MM.1S (cell line): ENCODE measurements around the gene AK8.

Experiments used
- DNase-seq: peaks from one replicate; pipeline ENCODE4 v3.0.0-alpha.2; 2015
- H2AFZ ChIP-seq: fragments of 300-600 bp; sonication (generic); 2 replicates; pipeline ENCODE4 v1.6.0; 2016; ENCODE audit warnings: antibody characterized with exemption, low read length
- H3F3A ChIP-seq: fragments of 300-600 bp; sonication (generic); 2 replicates; pipeline ENCODE4 v1.6.1; 2016; ENCODE audit warnings: mild to moderate bottlenecking, antibody characterized with exemption, low read length, moderate library complexity, mixed read lengths; ENCODE audit not compliant: insufficient read depth
- H3K27ac ChIP-seq: fragments of 300-600 bp; sonication (generic); 2 replicates; pipeline ENCODE4 v1.5.1; 2016; ENCODE audit warnings: mild to moderate bottlenecking, low read length
- H3K27me3 ChIP-seq: fragments of 300-600 bp; sonication (generic); replicated peaks from 2 replicates; pipeline ENCODE4 v1.6.0; 2016; ENCODE audit warnings: low read length; ENCODE audit not compliant: insufficient read depth
- H3K36me3 ChIP-seq: fragments of 300-600 bp; sonication (generic); replicated peaks from 2 replicates; pipeline ENCODE4 v1.6.1; 2016; ENCODE audit warnings: mild to moderate bottlenecking, low read length, mixed read lengths; ENCODE audit not compliant: insufficient read depth
- H3K4me1 ChIP-seq: fragments of 300-600 bp; sonication (generic); 2 replicates; pipeline ENCODE4 v1.6.1; 2016; ENCODE audit warnings: low read length, mixed read lengths
- H3K4me2 ChIP-seq: fragments of 300-600 bp; sonication (generic); 2 replicates; pipeline ENCODE4 v1.6.0; 2016; ENCODE audit warnings: low read depth, low read length
- H3K4me3 ChIP-seq: fragments of 300-600 bp; sonication (generic); 2 replicates; pipeline ENCODE4 v1.5.1; 2016; ENCODE audit warnings: low read length, mixed read lengths
- H3K79me2 ChIP-seq: fragments of 300-600 bp; sonication (generic); 2 replicates; pipeline ENCODE4 v1.6.1; 2016; ENCODE audit warnings: mixed run types, low read length, mixed read lengths
- H3K9ac ChIP-seq: fragments of 300-600 bp; sonication (generic); 2 replicates; pipeline ENCODE4 v1.6.1; 2016; ENCODE audit warnings: low read length, mixed read lengths
- H3K9me2 ChIP-seq: fragments of 300-600 bp; sonication (generic); replicated peaks from 2 replicates; pipeline ENCODE4 v1.6.1; 2016; ENCODE audit warnings: mild to moderate bottlenecking, low read length, mixed read lengths; ENCODE audit not compliant: insufficient read depth
- H3K9me3 ChIP-seq: fragments of 300-600 bp; sonication (generic); replicated peaks from 2 replicates; pipeline ENCODE4 v1.6.1; 2016; ENCODE audit warnings: mild to moderate bottlenecking, low read length, mixed read lengths; ENCODE audit not compliant: insufficient read depth
- H4K20me1 ChIP-seq: fragments of 300-600 bp; sonication (generic); 2 replicates; pipeline ENCODE4 v1.6.1; 2016; ENCODE audit warnings: mild to moderate bottlenecking, low read length, moderate library complexity, mixed read lengths; ENCODE audit not compliant: insufficient read depth
- CTCF ChIP-seq: fragments of 300-600 bp; sonication (generic); IDR thresholded peaks from 2 replicates; pipeline ENCODE4 v1.5.1; 2016; ENCODE audit warnings: antibody characterized with exemption, low read length, mixed read lengths
- EZH2 ChIP-seq: fragments of 300-600 bp; sonication (generic); optimal IDR thresholded peaks from 2 replicates; pipeline ENCODE3; 2017; ENCODE audit warnings: low read depth, mild to moderate bottlenecking, antibody characterized with exemption, low read length, mixed read lengths
- EZH2phosphoT487 ChIP-seq: fragments of 300-600 bp; sonication (generic); IDR thresholded peaks from 2 replicates; pipeline ENCODE4 v1.6.1; 2018; ENCODE audit warnings: antibody characterized with exemption, low read length

The AK8 gene

DNA sequence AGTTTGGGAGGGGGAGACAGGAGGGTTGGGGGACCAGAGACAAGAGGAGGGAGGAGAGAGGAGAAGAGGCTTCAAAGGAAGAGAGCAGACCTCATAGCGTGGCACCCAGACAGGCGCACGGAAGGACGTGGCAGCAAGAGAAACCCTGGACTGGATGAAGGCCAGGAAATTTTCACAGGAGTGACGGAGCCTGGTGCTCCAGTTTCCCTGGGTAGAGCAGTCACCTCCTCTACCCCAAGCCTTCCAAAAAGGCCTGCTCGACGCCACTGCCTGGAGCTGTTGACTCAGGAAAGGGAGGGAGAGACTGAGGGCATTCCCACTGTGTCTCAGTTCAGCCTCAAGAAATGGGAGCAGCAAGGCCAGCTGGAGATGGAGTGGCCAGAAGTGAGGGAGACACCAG lies 19.3 kb downstream of the AK8 start:
- no peaks in the 10 kb centered on the region for H3K9me3 ChIP-seq
- H3F3A ChIP-seq, result no peaks in the 10 kb centered on the region
- no peaks in the 10 kb centered on the region for H4K20me1 ChIP-seq
- H3K27ac ChIP-seq, result no peak overlapping the region
- H3K9ac ChIP-seq, result no peak overlapping the region
- H2AFZ ChIP-seq, result no peak overlapping the region
- no peak overlapping the region for H3K4me3 ChIP-seq
- no peaks in the 10 kb centered on the region for H3K36me3 ChIP-seq
- H3K9me2 ChIP-seq, result no peaks in the 10 kb centered on the region
- TF ChIP-seq CTCF, result no peak
- TF ChIP-seq EZH2, result no peak
- no peaks in the 10 kb centered on the region for H3K79me2 ChIP-seq
- H3K4me1 ChIP-seq, result no peaks in the 10 kb centered on the region
- no peak for DNase-seq
- no peak overlapping the region for H3K4me2 ChIP-seq
- peaks cover 71% of the 10 kb centered on the region for H3K27me3 ChIP-seq

GRCh38 chr9:132857616-132858342 lies 20.3 kb downstream of the AK8 start:
- no peaks in the 10 kb centered on the region for H3K4me1 ChIP-seq
- H2AFZ ChIP-seq, result no peak overlapping the region
- no peak overlapping the region for H3K27ac ChIP-seq

DNA sequence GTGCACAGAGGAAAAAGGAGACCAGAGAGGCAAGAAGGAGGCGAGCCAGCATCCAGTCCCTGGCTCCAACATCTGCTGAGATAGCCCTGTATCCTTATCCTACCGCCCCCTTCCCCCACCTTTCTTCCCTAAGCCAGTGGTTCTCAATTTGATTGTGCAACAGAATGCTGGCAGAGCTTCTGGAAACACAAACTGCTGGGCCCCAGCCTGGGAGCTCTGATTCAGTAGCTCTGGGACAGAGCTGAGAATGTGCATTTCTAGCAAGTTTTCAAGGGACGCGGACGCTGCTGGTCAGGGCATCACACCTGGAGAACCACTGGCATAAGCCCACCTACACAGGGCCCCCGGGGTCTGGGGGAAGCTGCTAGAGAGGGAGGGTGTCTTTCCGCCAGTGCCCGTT lies 21.1 kb downstream of the AK8 start:
- H3K4me1 ChIP-seq, result no peaks in the 10 kb centered on the region
- H2AFZ ChIP-seq, result no peak overlapping the region
- no peak overlapping the region for H3K27ac ChIP-seq

More at GRCh38 chr9:132857616-132858342, 20.3 kb downstream of the AK8 start:
- no peaks in the 10 kb centered on the region for H4K20me1 ChIP-seq
- no peaks in the 10 kb centered on the region for H3K9me3 ChIP-seq
- H3K9ac ChIP-seq, result no peak overlapping the region
- H3K27me3 ChIP-seq, result peaks cover 62% of the 10 kb centered on the region
- no peak for DNase-seq
- no peak for TF ChIP-seq EZH2phosphoT487
- peak; percentile 19 for TF ChIP-seq CTCF
- TF ChIP-seq EZH2, result no peak
- H3K36me3 ChIP-seq, result no peaks in the 10 kb centered on the region
- H3K79me2 ChIP-seq, result no peaks in the 10 kb centered on the region
- no peaks in the 10 kb centered on the region for H3F3A ChIP-seq
- no peak overlapping the region for H3K4me2 ChIP-seq
- no peaks in the 10 kb centered on the region for H3K9me2 ChIP-seq
- no peak overlapping the region for H3K4me3 ChIP-seq

More for the DNA sequence above, 21.1 kb downstream of the AK8 start:
- no peak overlapping the region for H3K4me2 ChIP-seq
- DNase-seq, result no peak
- no peaks in the 10 kb centered on the region for H3K9me2 ChIP-seq
- no peaks in the 10 kb centered on the region for H3F3A ChIP-seq
- no peaks in the 10 kb centered on the region for H3K79me2 ChIP-seq
- peaks cover 59% of the 10 kb centered on the region for H3K27me3 ChIP-seq
- no peak overlapping the region for H3K4me3 ChIP-seq
- no peak overlapping the region for H3K9ac ChIP-seq
- TF ChIP-seq EZH2phosphoT487 (no peak), CTCF (no peak), EZH2 (no peak)
- no peaks in the 10 kb centered on the region for H3K9me3 ChIP-seq
- no peaks in the 10 kb centered on the region for H4K20me1 ChIP-seq
- no peaks in the 10 kb centered on the region for H3K36me3 ChIP-seq
